ENCODE measurements around the gene ARHGAP23.
"Not testable (repeated sequence)": the region's sequence is repeated elsewhere in the genome, so short reads cannot be mapped to it uniquely, and the experiment has no call there.

The ARHGAP23 gene

DNA sequence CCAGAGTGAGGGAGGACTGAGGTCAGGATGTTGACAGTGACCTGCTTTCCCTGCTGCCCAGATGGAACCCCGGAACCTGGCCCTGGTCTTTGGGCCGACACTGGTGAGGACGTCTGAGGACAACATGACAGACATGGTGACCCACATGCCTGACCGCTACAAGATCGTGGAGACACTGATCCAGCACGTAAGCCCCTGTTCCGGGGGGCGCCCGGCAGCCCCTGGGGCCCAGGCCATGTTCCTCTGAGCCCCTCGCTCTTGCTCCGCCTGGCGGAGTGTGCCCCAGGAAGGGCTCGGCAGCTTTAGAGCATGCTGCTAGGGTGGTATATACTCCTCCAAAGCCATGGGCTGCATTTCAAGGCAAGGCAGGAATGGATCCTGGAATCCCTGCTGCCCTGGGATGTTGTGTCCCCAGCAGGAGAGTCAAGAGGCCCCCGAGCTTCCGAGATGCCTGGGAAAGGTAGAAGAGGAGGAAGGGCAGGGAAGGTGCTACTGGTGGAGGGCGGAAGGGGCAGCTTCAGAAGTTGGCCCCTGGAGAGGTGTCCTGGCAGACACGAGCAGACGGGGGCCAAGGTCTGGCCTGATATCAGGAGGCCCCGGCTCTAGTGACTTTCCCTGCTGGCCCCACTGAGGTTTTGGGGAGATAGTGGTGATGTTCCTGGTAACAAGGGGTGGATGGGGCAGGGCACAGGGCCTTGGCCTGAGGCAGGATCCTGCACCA, 63.2 kb downstream of the ARHGAP23 start:
- not testable (repeated sequence) for DNase-seq

DNA sequence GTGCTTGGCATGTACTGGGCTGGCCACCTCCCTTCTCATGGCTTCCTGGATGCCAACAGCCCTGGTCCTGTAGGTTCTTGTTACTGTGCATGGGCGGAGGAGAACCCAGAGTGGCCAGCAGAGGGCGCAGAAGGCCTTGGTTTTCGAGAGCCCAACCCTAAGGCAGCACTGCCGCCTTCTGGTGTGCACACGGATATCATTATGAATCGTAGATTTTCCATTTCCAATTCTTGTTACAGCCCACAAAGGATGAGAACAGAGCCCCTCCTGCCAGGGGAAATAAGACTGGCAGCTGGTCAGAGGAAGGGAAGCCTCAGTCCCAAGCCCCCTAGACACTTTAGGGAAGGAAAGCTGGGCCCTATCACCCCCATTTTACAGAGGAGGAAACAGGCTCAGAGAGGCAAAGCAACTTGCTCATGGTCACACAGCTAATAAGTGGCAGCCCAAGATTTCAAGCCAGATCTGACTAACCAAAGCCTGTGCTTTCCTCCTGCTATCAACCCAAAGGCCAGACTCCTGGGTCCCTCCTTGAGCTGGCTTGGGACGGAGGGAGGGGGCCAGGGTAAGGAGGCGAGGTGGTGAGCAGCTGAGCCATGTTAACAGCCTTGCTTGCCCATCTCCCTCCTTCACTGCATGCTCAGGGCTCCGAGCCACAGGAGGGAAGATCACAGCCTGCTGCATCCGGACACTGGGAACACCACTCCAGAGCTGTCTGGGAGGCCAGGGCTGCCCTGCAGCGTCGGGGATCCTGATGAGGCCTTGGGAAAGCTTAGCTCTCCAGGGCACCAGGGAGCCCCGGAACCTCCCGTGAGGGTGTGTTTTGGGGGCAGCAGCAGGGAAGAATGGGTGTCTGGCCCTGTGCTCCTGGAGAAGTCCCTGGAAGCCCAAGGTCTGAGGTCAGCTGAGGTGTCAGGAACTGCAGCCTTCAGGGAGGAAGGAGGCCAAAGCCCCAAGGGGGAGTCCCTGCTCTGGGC, 64.1 kb downstream of the ARHGAP23 start:
- peak; percentile 52 for DNase-seq

DNA sequence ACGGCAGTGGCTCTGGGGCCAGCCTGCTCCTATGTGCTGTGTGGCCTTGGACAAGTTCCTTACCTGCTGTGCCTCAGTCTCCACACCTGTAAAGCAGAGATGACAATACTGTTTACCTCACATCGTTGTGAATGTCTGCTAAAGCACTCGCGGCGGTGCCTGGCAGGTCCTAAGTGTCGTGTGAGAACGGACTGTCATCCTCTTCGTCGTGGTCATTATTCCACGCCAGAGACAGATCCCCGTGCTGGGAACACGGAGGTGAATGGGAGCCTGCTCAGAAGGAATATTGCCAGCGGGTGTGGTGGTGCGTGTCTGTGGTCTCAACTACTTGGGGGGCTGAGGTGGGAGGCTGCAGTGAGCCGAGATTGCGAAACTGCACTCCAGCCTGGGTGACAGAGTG, 65.9 kb downstream of the ARHGAP23 start:
- DNase-seq: not testable (repeated sequence)

DNA sequence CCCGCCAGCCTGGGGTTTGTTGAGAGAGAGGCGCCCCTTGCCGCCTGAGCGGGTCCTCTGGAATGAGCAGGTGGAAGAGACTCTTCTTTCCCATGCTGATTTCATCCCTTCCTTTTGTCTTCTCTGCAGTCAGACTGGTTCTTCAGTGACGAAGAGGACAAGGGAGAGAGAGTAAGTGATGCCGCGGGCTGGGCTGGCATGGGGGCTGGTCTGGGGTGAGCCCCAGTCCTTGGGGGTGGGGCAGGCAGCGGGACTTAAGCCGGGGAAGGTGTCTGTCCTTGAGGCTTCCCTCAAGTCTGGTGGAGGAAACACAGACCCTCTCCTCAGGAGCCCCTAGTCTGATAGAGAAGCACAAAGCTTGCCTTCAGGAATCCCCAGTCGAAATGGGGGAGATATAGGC, 69.4 kb downstream of the ARHGAP23 start:
- DNase-seq: not testable (repeated sequence)

DNA sequence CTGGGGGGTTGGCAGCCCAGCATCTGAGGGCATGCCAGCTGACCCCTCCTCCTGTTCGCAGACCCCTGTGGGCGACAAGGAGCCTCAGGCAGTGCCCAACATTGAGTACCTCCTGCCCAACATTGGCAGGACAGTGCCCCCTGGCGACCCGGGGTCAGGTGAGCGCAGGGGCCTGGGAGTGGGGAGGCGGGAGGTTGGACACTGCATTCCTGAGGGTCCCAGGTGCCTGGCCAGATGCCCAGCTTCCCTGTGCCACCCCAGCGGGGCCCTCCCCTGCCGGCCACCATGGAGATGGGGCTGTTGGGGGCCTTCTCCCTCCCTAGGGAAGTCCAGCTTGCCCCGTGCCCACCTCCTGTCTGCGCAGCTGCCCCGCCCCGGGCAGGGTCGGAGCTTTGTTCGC, 70.1 kb downstream of the ARHGAP23 start:
- DNase-seq: no peak

DNA sequence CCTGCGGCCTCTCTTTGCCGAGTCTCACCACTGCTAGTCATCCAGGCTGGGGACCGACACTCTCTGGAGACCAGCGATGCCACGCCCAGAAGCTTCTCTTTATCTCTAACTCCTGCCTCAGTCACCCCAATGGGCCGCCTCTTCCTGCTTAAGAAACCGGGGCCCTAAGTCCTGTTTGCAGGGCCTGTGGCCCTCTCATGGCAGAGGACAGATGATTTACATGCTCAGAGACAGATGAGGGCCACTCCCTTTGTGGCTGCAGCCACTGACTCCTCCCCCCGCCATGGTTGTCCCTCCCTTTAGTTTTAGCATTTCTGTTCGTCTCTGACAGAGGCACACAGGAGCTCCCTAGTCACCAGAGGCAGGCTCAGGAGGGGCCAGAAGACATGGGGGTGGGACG, 71.0 kb downstream of the ARHGAP23 start:
- DNase-seq: not testable (repeated sequence)

DNA sequence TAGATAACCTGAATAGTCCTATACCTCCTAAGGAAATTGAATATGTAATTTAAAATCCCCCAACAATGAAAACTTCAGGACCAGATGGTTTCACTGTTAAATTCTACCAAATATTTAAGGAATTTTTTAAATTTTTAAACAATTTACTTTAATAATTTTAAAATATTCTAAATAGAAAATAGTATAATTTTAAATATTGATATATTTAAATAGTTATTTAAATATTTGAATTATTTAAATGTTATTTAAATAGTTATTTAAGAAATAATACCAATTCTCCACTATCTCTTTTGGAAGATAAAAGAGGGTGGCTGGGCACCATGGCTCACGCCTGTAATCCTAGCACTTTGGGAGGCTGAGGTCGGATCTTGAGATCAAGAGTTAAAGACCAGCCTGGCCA, 73.5 kb downstream of the ARHGAP23 start:
- not testable (repeated sequence) for DNase-seq

DNA sequence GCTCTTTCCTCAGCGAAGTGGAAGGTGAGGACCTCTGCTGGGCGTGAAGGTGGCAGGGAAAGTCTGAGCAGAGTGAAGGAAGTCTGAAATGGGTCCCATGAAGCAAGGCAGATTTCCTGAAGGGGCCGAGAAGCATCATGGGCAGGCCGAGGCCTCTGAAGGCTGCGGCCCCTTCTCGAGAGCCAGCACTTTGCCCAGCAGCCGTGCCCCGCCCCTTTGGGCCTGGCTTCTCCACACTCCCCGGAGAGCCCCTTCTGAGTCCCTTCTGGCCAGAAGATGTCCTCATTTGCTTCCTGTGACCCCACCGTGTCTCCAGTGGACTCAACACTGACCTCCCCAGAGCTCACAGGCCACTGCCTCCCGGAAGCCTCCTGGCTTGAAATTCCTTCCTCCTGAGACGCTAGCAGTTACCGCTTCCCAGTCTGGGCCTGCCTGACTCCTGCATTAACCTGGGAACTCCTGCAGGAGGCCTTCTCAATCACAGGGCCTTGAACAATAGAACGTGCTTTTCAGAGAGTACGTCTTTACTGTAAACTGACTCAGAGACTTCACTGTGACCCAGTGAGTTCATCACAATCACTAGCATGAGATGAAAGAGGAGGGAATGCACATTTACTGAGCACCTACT, 75.1 kb downstream of the ARHGAP23 start:
- DNase-seq: not testable (repeated sequence)

DNA sequence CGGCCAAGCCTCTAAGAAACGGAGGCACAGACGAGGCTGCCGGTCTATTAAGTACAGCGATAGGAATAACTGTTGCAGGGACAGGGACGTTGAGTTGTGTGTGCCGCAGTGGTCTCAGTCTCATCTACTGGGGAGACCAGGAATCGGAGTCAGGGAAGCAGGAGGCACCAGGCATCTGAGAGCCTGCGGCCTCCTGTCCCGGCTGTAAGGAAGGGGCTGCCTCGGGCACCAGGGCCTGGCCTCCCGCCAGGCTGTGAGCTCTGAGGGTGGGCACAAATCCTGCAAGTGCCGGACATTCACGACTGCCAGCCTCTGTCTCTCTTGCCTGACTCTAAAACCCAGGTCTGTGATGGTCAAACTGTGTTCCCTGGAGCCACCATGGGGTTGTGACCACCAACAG, 76.0 kb downstream of the ARHGAP23 start:
- DNase-seq: no peak

DNA sequence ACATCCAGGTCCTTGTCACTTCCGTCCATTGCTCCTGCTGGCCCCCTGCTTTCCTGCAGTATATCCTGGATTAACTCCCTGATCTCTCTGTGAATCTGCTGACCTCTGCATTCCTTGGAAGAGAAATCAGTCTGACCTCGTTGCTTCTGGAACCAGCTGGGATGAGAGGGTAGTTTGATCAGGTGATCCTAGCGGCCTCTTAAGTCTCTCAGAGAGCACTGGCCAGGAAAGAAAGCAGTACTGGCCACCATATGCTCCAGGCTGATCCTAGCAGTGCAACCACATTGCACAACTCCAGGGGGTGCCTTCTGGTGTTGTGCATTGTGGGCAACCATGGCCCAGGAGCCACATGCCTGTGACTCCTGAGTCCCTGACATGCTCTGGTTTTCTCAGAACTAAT, 79.2 kb downstream of the ARHGAP23 start:
- DNase-seq: no peak

DNA sequence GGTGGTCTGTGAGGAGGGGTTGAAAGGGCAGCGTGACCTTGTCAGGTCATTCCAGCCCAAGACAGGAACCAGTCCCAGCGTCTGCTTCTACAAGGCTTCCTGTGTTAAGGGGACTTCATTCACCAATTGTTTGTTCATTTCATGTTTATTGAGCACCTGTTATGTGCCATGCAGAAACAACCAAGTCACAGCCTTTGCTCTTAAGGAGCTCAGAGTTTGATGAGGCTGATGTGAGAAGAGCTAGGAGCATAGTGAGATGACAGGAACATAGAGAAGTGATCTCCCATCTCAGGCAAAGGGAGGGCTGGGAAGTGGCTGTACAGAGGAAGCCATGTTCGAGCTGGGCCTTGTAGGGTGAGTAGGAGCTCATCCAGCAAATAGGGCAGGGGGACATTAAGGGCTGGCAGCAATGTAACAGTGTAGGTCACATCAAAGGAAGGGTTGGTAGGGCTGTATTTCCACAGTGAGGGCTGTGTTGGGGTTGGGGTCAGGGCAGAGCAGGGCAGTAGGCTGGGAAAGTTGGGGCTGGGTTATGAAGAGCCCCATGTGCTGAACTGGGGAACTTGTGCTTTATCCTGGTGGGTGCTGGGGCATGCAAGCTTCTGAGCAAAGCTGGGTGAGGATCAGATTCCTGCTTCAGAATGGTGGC, 79.8 kb downstream of the ARHGAP23 start:
- DNase-seq: no peak

DNA sequence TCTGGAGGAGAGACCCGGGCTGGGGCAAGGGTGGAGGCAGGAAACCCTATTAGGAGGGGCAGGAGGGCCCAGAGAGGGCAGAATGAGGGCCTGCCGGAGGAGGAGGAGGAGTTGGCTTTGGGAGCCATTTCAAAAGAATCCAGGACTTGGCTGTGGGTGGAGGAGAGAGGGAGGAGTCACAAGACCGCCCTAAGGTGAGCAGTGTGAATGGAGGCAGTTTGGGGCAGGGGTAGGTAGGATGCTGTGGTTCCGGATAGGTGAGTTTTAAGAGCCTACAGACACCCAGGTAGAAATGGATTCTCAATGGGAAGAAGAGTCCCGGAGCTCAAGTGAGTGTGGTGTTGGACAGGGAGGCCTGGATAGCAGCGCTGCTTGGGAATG, 80.3 kb downstream of the ARHGAP23 start:
- DNase-seq: no peak

DNA sequence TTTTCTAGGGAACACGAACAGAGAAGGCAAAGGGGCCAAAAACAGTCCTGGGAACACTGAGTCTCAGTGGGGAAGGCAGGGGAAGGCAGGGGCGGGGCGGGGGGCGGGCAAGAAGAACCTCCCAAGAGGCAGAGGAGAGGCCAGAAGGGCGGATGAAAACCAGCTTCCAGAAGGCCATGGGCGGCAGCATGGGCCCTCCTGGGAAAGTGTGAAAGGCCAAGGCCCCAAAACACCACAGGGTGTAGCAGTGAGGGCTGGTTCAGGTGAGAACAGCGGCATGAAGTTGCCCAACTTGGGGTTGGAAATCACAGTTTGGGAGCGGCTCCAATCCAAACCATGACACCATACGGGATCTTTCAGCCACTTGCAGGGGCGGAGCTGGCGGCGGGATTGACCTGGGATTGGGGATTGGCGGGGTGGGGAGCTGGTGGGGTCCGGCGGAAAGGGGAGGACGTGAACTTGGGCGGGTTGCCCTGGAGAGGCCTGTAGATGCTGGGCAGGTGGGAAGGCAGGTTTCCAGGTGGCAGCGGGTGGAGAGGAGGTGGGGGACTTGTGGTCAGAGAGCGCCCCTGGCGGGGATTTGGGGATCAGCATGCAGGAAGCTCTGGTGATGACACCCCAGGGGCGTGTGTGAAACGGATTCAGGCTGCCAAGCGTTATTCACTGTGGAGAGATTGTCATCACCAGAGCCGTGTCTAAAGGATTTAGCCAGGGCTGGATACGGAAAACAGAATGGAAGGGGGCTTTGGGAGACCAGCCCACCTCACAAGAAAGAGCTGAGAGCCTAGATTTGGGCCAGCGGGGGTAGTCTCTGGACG, 80.9 kb downstream of the ARHGAP23 start:
- no peak for DNase-seq

DNA sequence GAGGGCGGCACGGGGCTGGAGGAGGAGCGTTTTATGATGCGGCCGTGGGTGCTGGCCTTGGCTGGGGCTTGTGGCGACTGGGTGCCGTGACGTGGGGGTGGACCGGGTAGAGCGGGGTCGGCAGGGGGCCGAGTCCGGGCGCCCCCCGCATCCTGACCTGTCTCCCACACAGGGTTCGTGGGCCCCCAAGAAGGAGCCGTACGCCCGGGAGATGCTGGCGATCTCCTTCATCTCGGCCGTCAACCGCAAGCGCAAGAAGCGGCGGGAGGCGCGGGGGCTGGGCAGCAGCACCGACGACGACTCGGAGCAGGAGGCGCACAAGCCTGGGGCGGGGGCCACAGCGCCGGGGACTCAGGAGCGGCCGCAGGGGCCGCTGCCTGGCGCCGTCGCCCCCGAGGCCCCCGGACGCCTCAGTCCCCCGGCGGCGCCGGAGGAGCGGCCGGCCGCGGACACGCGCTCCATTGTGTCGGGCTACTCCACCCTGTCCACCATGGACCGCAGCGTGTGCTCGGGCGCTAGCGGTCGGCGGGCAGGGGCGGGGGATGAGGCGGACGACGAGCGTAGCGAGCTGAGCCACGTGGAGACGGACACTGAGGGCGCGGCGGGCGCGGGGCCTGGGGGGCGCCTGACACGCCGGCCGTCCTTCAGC, 81.6 kb downstream of the ARHGAP23 start:
- no peak for DNase-seq

DNA sequence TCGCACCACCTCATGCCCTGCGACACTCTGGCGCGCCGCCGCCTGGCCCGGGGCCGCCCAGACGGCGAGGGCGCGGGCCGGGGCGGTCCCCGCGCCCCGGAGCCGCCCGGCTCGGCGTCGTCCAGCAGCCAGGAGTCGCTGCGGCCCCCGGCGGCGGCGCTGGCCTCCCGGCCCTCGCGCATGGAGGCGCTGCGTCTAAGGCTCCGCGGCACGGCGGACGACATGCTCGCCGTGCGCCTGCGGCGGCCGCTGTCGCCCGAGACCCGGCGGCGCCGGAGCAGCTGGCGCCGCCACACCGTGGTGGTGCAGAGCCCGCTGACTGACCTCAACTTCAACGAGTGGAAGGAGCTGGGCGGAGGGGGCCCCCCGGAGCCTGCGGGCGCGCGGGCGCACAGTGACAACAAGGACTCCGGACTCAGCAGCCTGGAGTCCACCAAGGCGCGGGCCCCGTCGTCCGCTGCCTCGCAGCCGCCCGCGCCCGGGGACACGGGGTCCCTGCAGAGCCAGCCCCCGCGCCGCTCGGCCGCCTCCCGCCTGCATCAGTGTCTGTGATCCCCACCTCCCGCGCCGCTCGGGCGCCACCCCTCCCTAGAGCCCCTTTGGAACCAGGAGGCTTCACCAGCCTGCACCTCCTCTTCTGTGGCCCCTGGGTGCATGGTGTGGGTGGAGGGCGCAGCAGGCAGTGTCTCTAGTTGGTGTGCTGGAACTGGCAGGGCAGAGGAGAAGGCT, 82.3 kb downstream of the ARHGAP23 start:
- DNase-seq: no peak

DNA sequence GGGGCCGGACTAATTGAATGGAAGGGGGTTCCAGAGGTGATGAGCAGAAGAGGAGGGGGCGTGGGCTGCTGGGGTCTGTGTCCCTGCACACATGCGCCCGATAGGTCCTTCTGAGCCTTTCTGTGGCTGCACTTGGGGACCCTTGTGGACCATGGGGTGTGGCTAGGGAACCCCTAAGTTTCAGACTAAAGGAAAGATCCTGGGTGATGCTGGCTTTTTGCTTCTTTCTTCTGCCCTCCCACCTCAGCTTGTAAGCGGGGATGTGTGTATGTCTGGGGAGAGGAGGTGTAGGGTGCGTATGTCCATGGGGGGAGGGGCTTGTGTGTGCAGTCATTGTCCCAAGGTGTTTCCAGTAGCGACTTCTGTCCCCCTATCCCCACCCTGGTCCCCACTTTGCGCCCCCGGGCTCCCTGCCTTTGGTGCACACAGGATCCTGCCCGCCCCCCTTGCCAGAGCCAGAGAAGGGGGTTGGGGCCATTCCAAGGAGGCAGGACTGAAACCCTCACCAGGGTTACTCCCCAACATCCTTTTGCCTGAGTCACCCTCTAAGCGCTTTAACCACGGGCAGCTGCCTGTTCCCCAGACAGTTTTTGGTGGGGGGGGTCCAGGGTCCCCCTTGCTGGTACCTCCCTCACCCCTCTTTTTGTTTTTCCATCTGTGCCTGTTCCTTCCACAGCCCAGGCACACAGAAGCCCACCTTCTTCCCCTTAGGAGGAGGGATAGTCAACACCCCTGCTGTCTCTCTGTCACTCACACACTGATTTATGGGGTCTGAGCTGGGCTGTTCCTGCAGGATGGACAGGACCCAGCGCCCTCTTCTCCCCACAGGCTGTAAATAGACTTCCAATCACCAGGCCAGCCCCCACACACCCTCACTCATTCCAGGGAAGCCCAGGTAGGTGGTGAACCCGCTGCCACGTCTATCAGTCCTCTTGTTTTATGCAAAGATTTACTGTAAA, 83.2 kb downstream of the ARHGAP23 start:
- DNase-seq: no peak

DNA sequence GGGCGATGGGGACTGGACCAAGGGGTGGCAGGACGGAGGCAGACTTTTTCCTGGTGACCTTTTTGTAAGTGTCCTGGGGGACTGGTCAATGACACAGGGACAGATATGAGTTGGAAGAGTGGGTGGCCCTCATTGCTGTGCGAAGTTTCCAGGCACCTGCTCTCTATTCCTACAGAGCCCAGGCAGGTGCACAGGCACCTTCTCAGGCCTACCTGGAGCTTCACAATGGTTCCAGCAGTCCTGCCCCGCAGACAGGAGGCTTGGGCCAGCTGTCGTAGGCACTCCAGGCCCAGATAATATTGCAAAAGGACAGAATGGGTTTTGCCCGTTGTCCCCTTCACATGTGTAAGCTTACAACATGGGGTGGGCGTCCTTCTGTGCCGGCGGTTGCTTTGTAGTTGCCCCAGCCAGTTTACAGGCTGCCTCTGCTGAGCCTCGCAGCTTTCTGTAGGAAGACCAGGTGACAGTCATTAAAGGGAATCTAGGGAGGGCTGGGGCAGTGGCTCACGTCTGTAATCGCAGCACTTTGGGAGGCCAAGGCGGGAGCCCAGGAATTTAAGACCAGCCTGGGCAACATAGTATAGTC, 84.3 kb downstream of the ARHGAP23 start:
- no peak for DNase-seq

DNA sequence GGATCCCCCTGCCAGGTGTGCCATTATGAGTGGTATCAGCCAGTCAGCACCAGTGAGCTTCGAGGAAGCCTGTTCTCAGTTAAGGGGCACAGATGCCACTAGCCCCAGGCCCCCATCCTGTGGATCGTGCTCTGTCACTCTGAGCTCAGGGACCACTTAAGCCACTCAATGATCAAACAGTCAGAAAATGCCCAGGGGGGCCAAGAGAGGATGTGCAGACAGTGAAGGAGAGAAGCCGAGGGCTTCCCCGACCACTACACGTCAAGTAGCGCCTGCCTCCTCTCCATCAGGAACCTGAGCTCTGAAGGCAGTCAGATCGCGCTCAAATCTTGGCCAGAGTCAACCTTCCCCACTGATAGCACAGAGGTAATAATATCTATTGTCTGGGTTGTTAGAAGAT, 98.3 kb downstream of the ARHGAP23 start:
- peak; percentile 4 for DNase-seq

DNA sequence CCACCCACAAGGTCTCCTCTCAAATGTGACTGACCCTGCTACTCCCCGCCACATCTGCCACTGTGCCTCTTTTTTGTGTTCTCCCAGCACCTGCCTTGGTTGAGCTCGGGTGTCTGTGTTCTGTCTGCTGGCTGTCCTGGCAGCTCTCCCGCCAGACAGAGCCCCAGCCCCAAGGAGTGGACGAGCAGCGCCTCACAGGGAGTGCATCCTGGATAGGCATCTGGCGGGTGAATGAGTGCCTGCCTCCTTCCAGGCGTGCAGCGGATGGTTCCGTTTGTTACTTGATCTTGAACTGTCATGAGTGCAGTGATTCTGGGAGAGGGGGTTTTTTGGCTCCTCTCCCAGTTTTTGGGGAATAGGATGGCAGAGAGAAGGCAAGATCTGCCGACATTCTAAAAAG, 99.9 kb downstream of the ARHGAP23 start:
- DNase-seq: peak; percentile 54
